IMR-90 (cell line): ENCODE data around the gene SERPINB2. TPM values are rescaled to one million over a fixed set of nuclear protein-coding genes. Genes with fewer than 3 reads are reported as not detected.

Source experiments
- ATAC-seq: fragments of 200-7000 bp; cut with Tn5 transposase; 2 replicates; pipeline ENCODE4 v1.9.1; 2020; ENCODE audit warnings: low read depth, mild to moderate bottlenecking, moderate library complexity
- BruUV-seq: library from RNA; stranded (reverse); fragments of 400-500 nt; replicated peaks from 2 replicates; lab custom pipeline; 2021; lab: Mats Ljungman, UMichigan
- CTCF ChIA-PET: fragments of 300-600 bp; formaldehyde crosslinking; extraction: SDS; loops from one replicate; lab custom pipeline; 2021; ENCODE audit warnings: antibody characterized with exemption; lab: Yijun Ruan, JAX
- POLR2A ChIA-PET: fragments of 300-600 bp; sonication (Branson Sonifier 250); formaldehyde crosslinking; loops from one replicate; lab custom pipeline; 2022; ENCODE audit warnings: antibody characterized with exemption; ENCODE audit not compliant: unreplicated experiment; lab: Charles Lee
- DNase-seq: peaks from one replicate; pipeline ENCODE4 v3.0.0; 2013
- H2AFZ ChIP-seq: replicated peaks from 2 replicates; pipeline ENCODE3; 2013; ENCODE audit warnings: low read length, mild to moderate bottlenecking; ENCODE audit not compliant: poor library complexity
- H2AK5ac ChIP-seq: 2 replicates; pipeline ENCODE4 v1.6.1; 2013; ENCODE audit warnings: low read depth, low read length, inconsistent platforms
- H2AK9ac ChIP-seq: replicated peaks from 2 replicates; pipeline ENCODE3; 2013; ENCODE audit warnings: mild to moderate bottlenecking, low read depth, low read length, moderate library complexity; ENCODE audit not compliant: poor library complexity
- H2BK120ac ChIP-seq: 2 replicates; pipeline ENCODE4 v1.6.1; 2013; ENCODE audit warnings: low read depth, low read length, inconsistent platforms
- H2BK15ac ChIP-seq: 3 replicates; pipeline ENCODE4 v1.6.1; 2013; ENCODE audit warnings: low read depth, low read length, inconsistent platforms
- H2BK20ac ChIP-seq: 2 replicates; pipeline ENCODE4 v1.6.1; 2013; ENCODE audit warnings: low read depth, mild to moderate bottlenecking, inconsistent platforms, low read length, moderate library complexity
- H2BK5ac ChIP-seq: 2 replicates; pipeline ENCODE4 v1.6.1; 2013; ENCODE audit warnings: mild to moderate bottlenecking, low read depth, low read length, inconsistent platforms; ENCODE audit not compliant: poor library complexity, severe bottlenecking
- H3K14ac ChIP-seq: replicated peaks from 2 replicates; pipeline ENCODE4 v1.6.1; 2013; ENCODE audit warnings: low read depth, low read length, inconsistent platforms
- H3K18ac ChIP-seq: 2 replicates; pipeline ENCODE4 v1.6.1; 2013; ENCODE audit warnings: low read depth, low read length, control low read depth
- H3K23ac ChIP-seq: 2 replicates; pipeline ENCODE4 v1.6.1; 2013; ENCODE audit warnings: low read depth, low read length, inconsistent platforms
- H3K27ac ChIP-seq: 2 replicates; pipeline ENCODE4 v1.5.1; 2013; ENCODE audit warnings: mild to moderate bottlenecking, control low read depth, low read length; ENCODE audit not compliant: insufficient read depth
- H3K27me3 ChIP-seq: 2 replicates; pipeline ENCODE4 v1.6.1; 2013; ENCODE audit warnings: low read length; ENCODE audit not compliant: control insufficient read depth, insufficient read depth
- H3K36me3 ChIP-seq: 2 replicates; pipeline ENCODE4 v1.6.1; 2013; ENCODE audit warnings: low read length, mixed read lengths; ENCODE audit not compliant: control insufficient read depth, insufficient read depth
- H3K4ac ChIP-seq: 2 replicates; pipeline ENCODE4 v1.6.1; 2013; ENCODE audit warnings: low read depth, low read length, inconsistent platforms
- H3K4me1 ChIP-seq: 2 replicates; pipeline ENCODE4 v1.6.1; 2013; ENCODE audit warnings: low read length, mixed read lengths; ENCODE audit not compliant: control insufficient read depth, insufficient read depth
- H3K4me2 ChIP-seq: 2 replicates; pipeline ENCODE4 v1.6.1; 2013; ENCODE audit warnings: low read depth, mild to moderate bottlenecking, control low read depth, low read length, moderate library complexity
- H3K4me3 ChIP-seq: 2 replicates; pipeline ENCODE4 v1.5.1; 2013; ENCODE audit warnings: low read depth, mild to moderate bottlenecking, control low read depth, low read length, moderate library complexity; ENCODE audit not compliant: insufficient read depth
- H3K56ac ChIP-seq: 2 replicates; pipeline ENCODE4 v1.6.1; 2013; ENCODE audit warnings: low read length, inconsistent platforms; ENCODE audit not compliant: insufficient read depth; ENCODE audit errors: extremely low read depth
- H3K79me1 ChIP-seq, 2 experiments: 2 replicates each; pipeline ENCODE4 v1.6.1; 2013; ENCODE audit warnings: low read length in 2 of 2, inconsistent platforms in 1 of 2, low read depth in 1 of 2
- H3K9ac ChIP-seq: 2 replicates; pipeline ENCODE4 v1.6.1; 2013; ENCODE audit warnings: low read depth, low read length, control low read depth
- H3K9me1 ChIP-seq: 2 replicates; pipeline ENCODE4 v1.6.1; 2013; ENCODE audit warnings: low read length, inconsistent platforms; ENCODE audit not compliant: insufficient read depth
- H3K9me3 ChIP-seq: 2 replicates; pipeline ENCODE4 v1.6.1; 2013; ENCODE audit warnings: low read length; ENCODE audit not compliant: control insufficient read depth, insufficient read depth
- H4K20me1 ChIP-seq: 2 replicates; pipeline ENCODE4 v1.6.1; 2013; ENCODE audit warnings: low read length, inconsistent platforms; ENCODE audit not compliant: insufficient read depth
- H4K5ac ChIP-seq: 2 replicates; pipeline ENCODE4 v1.6.1; 2013; ENCODE audit warnings: mild to moderate bottlenecking, low read depth, low read length, control low read depth
- H4K8ac ChIP-seq, 2 experiments: 2 replicates each; pipeline ENCODE4 v1.6.1; 2013; ENCODE audit warnings: low read depth in 2 of 2, low read length in 2 of 2, control low read depth in 1 of 2, inconsistent platforms in 1 of 2
- H4K91ac ChIP-seq: 2 replicates; pipeline ENCODE4 v1.6.1; 2013; ENCODE audit warnings: low read depth, low read length, inconsistent platforms; ENCODE audit not compliant: insufficient read depth
- FOS ChIP-seq: fragments of 150-350 bp; IDR thresholded peaks from 2 replicates; pipeline ENCODE4 v1.6.1; 2016; ENCODE audit warnings: low read depth, low read length
- MXI1 ChIP-seq: IDR thresholded peaks from 2 replicates; pipeline ENCODE4 v1.6.1; 2012; ENCODE audit warnings: low read depth, mild to moderate bottlenecking, low read length, moderate library complexity, borderline replicate concordance
- NFE2L2 ChIP-seq: fragments of 150-350 bp; IDR thresholded peaks from 2 replicates; pipeline ENCODE4 v1.6.1; 2016; ENCODE audit warnings: low read depth, mild to moderate bottlenecking, low read length
- RAD21 ChIP-seq: IDR thresholded peaks from 2 replicates; pipeline ENCODE4 v1.6.1; 2012; ENCODE audit warnings: low read length, improper control_type of control experiment
- SMC3 ChIP-seq: fragments of 150-350 bp; IDR thresholded peaks from 2 replicates; pipeline ENCODE4 v1.6.1; 2016; ENCODE audit warnings: low read depth, mild to moderate bottlenecking, antibody characterized with exemption, low read length, moderate library complexity
- WGBS, 2 experiments: methylation state at CpG; one replicate each; pipeline versions ENCODE4 v1.1.5 to v1.1.7; 2013; ENCODE audit warnings: missing lambda C conversion rate in 2 of 2; ENCODE audit not compliant: insufficient read length in 1 of 2; ENCODE audit errors: extremely low coverage in 2 of 2; 5-methylcytosine and 5-hydroxymethylcytosine counted together
- dilution Hi-C: fragments of 300-500 bp; cut with HindIII; formaldehyde crosslinking; loops from one replicate; pipeline ENCODE4 v1.14.3; 2018; ENCODE audit warnings: low sequenced_read_pairs; ENCODE audit not compliant: unreplicated experiment
- in situ Hi-C: fragments of 300-500 bp; cut with MboI; formaldehyde crosslinking; loops from 3 replicates; pipeline ENCODE4 v1.14.3; 2019; ENCODE audit warnings: low sequenced_read_pairs, inconsistent platforms, mixed read lengths
- intact Hi-C: fragments of 100-400 bp; cut with micrococcal nuclease; formaldehyde crosslinking; loops from 2 replicates; pipeline ENCODE4 v1.10.0; 2022
- polyA plus RNA-seq, 3 experiments: library from polyadenylated mRNA; depleted of rRNA; stranded (reverse); fragments of >200 nt; gene quantifications; 2 replicates each; pipeline ENCODE4 v1.2.3, GENCODE V29; 2012; ENCODE audit warnings: low replicate concordance in 1 of 3
- total RNA-seq: library from RNA; depleted of rRNA; stranded (reverse); fragments of >200 nt; gene quantifications from 2 replicates; pipeline ENCODE4 v1.2.3, GENCODE V29; 2012
- TF ChIP-seq, protein P1 (sequence below): conservative IDR thresholded peaks from 2 replicates; pipeline ENCODE4 v1.5.1; 2012; ENCODE audit warnings: mild to moderate bottlenecking, low read depth, low read length, improper control_type of control experiment

The SERPINB2 gene
- total and polyA plus RNA-seq, 2 of the 4 experiments (the other 2 are of a cell fraction) = 32.1 to 43.0 TPM

DNA sequence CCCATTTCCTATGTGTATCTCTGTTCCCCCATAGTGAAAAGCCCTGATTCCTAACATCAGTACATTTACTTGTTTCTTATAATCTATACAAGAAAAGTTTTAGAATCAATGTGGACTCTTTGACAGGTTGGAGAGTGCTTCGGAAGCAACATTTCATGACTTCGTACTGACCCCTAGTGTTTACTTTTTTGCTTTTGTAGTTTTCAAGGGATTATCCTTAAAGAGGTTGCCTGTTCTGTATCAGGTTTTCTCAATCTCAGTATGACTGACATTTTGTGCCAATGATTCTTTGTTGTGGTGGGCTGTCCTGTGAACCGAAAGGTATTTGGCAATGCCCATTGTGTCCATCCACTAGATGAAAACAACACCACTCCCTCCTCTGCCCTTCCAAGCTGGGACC, 43.3 kb upstream of the SERPINB2 start:
- Histone ChIP-seq H2BK20ac (peak overlapping the region; percentile 22; the same call in 1 of the 2 replicates), H2BK15ac (no peak overlapping the region; the same call in 2 of the 3 replicates), H4K8ac (no peak overlapping the region), H3K27ac (no peak overlapping the region), H2AK5ac (peak overlapping the region; percentile 83; the same call in 1 of the 2 replicates), H4K5ac (no peak overlapping the region), H3K4me3 (no peak overlapping the region), H2BK5ac (no peak overlapping the region), H3K14ac (no peak overlapping the region), H2AFZ (peak overlapping the region; percentile 28), H3K79me1 (no peaks in the 10 kb centered on the region), H3K18ac (no peak overlapping the region), H3K9ac (no peak overlapping the region), H3K9me1 (no peaks in the 10 kb centered on the region), H4K20me1 (no peaks in the 10 kb centered on the region), H3K4me2 (no peak overlapping the region), H3K23ac (no peak overlapping the region), H3K27me3 (no peaks in the 10 kb centered on the region), H2BK120ac (no peak overlapping the region), H3K9me3 (no peaks in the 10 kb centered on the region), H3K56ac (no peak overlapping the region), H2AK9ac (no peak overlapping the region), H3K36me3 (no peaks in the 10 kb centered on the region), H3K4me1 (no peaks in the 10 kb centered on the region), H3K4ac (no peak overlapping the region), H4K91ac (no peak overlapping the region)
- WGBS, 2 experiments = no CpG with 5 or more reads among the region's 3 CpGs
- TF ChIP-seq FOS (no peak), MXI1 (no peak), SMC3 (peak; percentile 89), NFE2L2 (no peak), RAD21 (peak; percentile 85)
- TF ChIP-seq, protein P1, sequence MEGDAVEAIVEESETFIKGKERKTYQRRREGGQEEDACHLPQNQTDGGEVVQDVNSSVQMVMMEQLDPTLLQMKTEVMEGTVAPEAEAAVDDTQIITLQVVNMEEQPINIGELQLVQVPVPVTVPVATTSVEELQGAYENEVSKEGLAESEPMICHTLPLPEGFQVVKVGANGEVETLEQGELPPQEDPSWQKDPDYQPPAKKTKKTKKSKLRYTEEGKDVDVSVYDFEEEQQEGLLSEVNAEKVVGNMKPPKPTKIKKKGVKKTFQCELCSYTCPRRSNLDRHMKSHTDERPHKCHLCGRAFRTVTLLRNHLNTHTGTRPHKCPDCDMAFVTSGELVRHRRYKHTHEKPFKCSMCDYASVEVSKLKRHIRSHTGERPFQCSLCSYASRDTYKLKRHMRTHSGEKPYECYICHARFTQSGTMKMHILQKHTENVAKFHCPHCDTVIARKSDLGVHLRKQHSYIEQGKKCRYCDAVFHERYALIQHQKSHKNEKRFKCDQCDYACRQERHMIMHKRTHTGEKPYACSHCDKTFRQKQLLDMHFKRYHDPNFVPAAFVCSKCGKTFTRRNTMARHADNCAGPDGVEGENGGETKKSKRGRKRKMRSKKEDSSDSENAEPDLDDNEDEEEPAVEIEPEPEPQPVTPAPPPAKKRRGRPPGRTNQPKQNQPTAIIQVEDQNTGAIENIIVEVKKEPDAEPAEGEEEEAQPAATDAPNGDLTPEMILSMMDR = peak; percentile 71
- DNase-seq (peak; percentile 67), ATAC-seq (peak; percentile 81)
- BruUV-seq = no TSS peak
- dilution Hi-C loops (no loop called here), in situ Hi-C loops (no loop called here), intact Hi-C loops (loop anchor here (1.0 to 10.0 kb wide), 3 partner anchors 92 to 829 kb away; no protein-coding TSS in a partner anchor)
- ChIA-PET CTCF (interaction anchor here (0.7 to 3.6 kb wide), 6 partner anchors 92 to 326 kb away, joined by 3 to 22 read pairs (median 5); no protein-coding TSS in a partner anchor), POLR2A (interaction anchor here (1.1 kb wide), 1 partner anchor 327 kb away, joined by 3 read pairs; no protein-coding TSS in a partner anchor)
